IMR-90 (cell line): ENCODE measurements around the gene PCDHGA4. TPM values are rescaled to one million over a fixed set of nuclear protein-coding genes. Genes with fewer than 3 reads are reported as not detected.

Experiments
- ATAC-seq: fragments of 200-7000 bp; cut with Tn5 transposase; 2 replicates; pipeline ENCODE4 v1.9.1; 2020; ENCODE audit warnings: low read depth, mild to moderate bottlenecking, moderate library complexity
- BruUV-seq: library from RNA; stranded (reverse); fragments of 400-500 nt; replicated peaks from 2 replicates; lab custom pipeline; 2021; lab: Mats Ljungman, UMichigan
- CTCF ChIA-PET: fragments of 300-600 bp; formaldehyde crosslinking; extraction: SDS; loops from one replicate; lab custom pipeline; 2021; ENCODE audit warnings: antibody characterized with exemption; lab: Yijun Ruan, JAX
- POLR2A ChIA-PET: fragments of 300-600 bp; sonication (Branson Sonifier 250); formaldehyde crosslinking; loops from one replicate; lab custom pipeline; 2022; ENCODE audit warnings: antibody characterized with exemption; ENCODE audit not compliant: unreplicated experiment; lab: Charles Lee
- DNase-seq: peaks from one replicate; pipeline ENCODE4 v3.0.0; 2013
- H2AFZ ChIP-seq: replicated peaks from 2 replicates; pipeline ENCODE3; 2013; ENCODE audit warnings: low read length, mild to moderate bottlenecking; ENCODE audit not compliant: poor library complexity
- H2AK5ac ChIP-seq: 2 replicates; pipeline ENCODE4 v1.6.1; 2013; ENCODE audit warnings: low read depth, low read length, inconsistent platforms
- H2AK9ac ChIP-seq: replicated peaks from 2 replicates; pipeline ENCODE3; 2013; ENCODE audit warnings: mild to moderate bottlenecking, low read depth, low read length, moderate library complexity; ENCODE audit not compliant: poor library complexity
- H2BK120ac ChIP-seq: 2 replicates; pipeline ENCODE4 v1.6.1; 2013; ENCODE audit warnings: low read depth, low read length, inconsistent platforms
- H2BK15ac ChIP-seq: 3 replicates; pipeline ENCODE4 v1.6.1; 2013; ENCODE audit warnings: low read depth, low read length, inconsistent platforms
- H2BK20ac ChIP-seq: 2 replicates; pipeline ENCODE4 v1.6.1; 2013; ENCODE audit warnings: low read depth, mild to moderate bottlenecking, inconsistent platforms, low read length, moderate library complexity
- H2BK5ac ChIP-seq: 2 replicates; pipeline ENCODE4 v1.6.1; 2013; ENCODE audit warnings: mild to moderate bottlenecking, low read depth, low read length, inconsistent platforms; ENCODE audit not compliant: poor library complexity, severe bottlenecking
- H3K14ac ChIP-seq: replicated peaks from 2 replicates; pipeline ENCODE4 v1.6.1; 2013; ENCODE audit warnings: low read depth, low read length, inconsistent platforms
- H3K18ac ChIP-seq: 2 replicates; pipeline ENCODE4 v1.6.1; 2013; ENCODE audit warnings: low read depth, low read length, control low read depth
- H3K23ac ChIP-seq: 2 replicates; pipeline ENCODE4 v1.6.1; 2013; ENCODE audit warnings: low read depth, low read length, inconsistent platforms
- H3K27ac ChIP-seq: 2 replicates; pipeline ENCODE4 v1.5.1; 2013; ENCODE audit warnings: mild to moderate bottlenecking, control low read depth, low read length; ENCODE audit not compliant: insufficient read depth
- H3K27me3 ChIP-seq: 2 replicates; pipeline ENCODE4 v1.6.1; 2013; ENCODE audit warnings: low read length; ENCODE audit not compliant: control insufficient read depth, insufficient read depth
- H3K36me3 ChIP-seq: 2 replicates; pipeline ENCODE4 v1.6.1; 2013; ENCODE audit warnings: low read length, mixed read lengths; ENCODE audit not compliant: control insufficient read depth, insufficient read depth
- H3K4ac ChIP-seq: 2 replicates; pipeline ENCODE4 v1.6.1; 2013; ENCODE audit warnings: low read depth, low read length, inconsistent platforms
- H3K4me1 ChIP-seq: 2 replicates; pipeline ENCODE4 v1.6.1; 2013; ENCODE audit warnings: low read length, mixed read lengths; ENCODE audit not compliant: control insufficient read depth, insufficient read depth
- H3K4me2 ChIP-seq: 2 replicates; pipeline ENCODE4 v1.6.1; 2013; ENCODE audit warnings: low read depth, mild to moderate bottlenecking, control low read depth, low read length, moderate library complexity
- H3K4me3 ChIP-seq: 2 replicates; pipeline ENCODE4 v1.5.1; 2013; ENCODE audit warnings: low read depth, mild to moderate bottlenecking, control low read depth, low read length, moderate library complexity; ENCODE audit not compliant: insufficient read depth
- H3K56ac ChIP-seq: 2 replicates; pipeline ENCODE4 v1.6.1; 2013; ENCODE audit warnings: low read length, inconsistent platforms; ENCODE audit not compliant: insufficient read depth; ENCODE audit errors: extremely low read depth
- H3K79me1 ChIP-seq, 2 experiments: 2 replicates each; pipeline ENCODE4 v1.6.1; 2013; ENCODE audit warnings: low read length in 2 of 2, inconsistent platforms in 1 of 2, low read depth in 1 of 2
- H3K9ac ChIP-seq: 2 replicates; pipeline ENCODE4 v1.6.1; 2013; ENCODE audit warnings: low read depth, low read length, control low read depth
- H3K9me1 ChIP-seq: 2 replicates; pipeline ENCODE4 v1.6.1; 2013; ENCODE audit warnings: low read length, inconsistent platforms; ENCODE audit not compliant: insufficient read depth
- H3K9me3 ChIP-seq: 2 replicates; pipeline ENCODE4 v1.6.1; 2013; ENCODE audit warnings: low read length; ENCODE audit not compliant: control insufficient read depth, insufficient read depth
- H4K20me1 ChIP-seq: 2 replicates; pipeline ENCODE4 v1.6.1; 2013; ENCODE audit warnings: low read length, inconsistent platforms; ENCODE audit not compliant: insufficient read depth
- H4K5ac ChIP-seq: 2 replicates; pipeline ENCODE4 v1.6.1; 2013; ENCODE audit warnings: mild to moderate bottlenecking, low read depth, low read length, control low read depth
- H4K8ac ChIP-seq, 2 experiments: 2 replicates each; pipeline ENCODE4 v1.6.1; 2013; ENCODE audit warnings: low read depth in 2 of 2, low read length in 2 of 2, control low read depth in 1 of 2, inconsistent platforms in 1 of 2
- H4K91ac ChIP-seq: 2 replicates; pipeline ENCODE4 v1.6.1; 2013; ENCODE audit warnings: low read depth, low read length, inconsistent platforms; ENCODE audit not compliant: insufficient read depth
- BHLHE40 ChIP-seq: fragments of 150-350 bp; IDR thresholded peaks from 2 replicates; pipeline ENCODE4 v1.6.1; 2016; ENCODE audit warnings: mild to moderate bottlenecking, low read depth, low read length
- CEBPB ChIP-seq: IDR thresholded peaks from 2 replicates; pipeline ENCODE4 v1.6.1; 2012; ENCODE audit warnings: low read depth, low read length, improper control_type of control experiment
- CHD1 ChIP-seq: IDR thresholded peaks from 2 replicates; pipeline ENCODE4 v1.6.1; 2012; ENCODE audit warnings: low read depth, low read length, improper control_type of control experiment
- FOS ChIP-seq: fragments of 150-350 bp; IDR thresholded peaks from 2 replicates; pipeline ENCODE4 v1.6.1; 2016; ENCODE audit warnings: low read depth, low read length
- MAFK ChIP-seq: IDR thresholded peaks from 2 replicates; pipeline ENCODE4 v1.6.1; 2012; ENCODE audit warnings: low read depth, low read length, improper control_type of control experiment
- MAZ ChIP-seq: IDR thresholded peaks from 2 replicates; pipeline ENCODE4 v1.6.1; 2012; ENCODE audit warnings: low read depth, mild to moderate bottlenecking, low read length, improper control_type of control experiment, moderate library complexity, borderline replicate concordance
- MXI1 ChIP-seq: IDR thresholded peaks from 2 replicates; pipeline ENCODE4 v1.6.1; 2012; ENCODE audit warnings: low read depth, mild to moderate bottlenecking, low read length, moderate library complexity, borderline replicate concordance
- NFE2L2 ChIP-seq: fragments of 150-350 bp; IDR thresholded peaks from 2 replicates; pipeline ENCODE4 v1.6.1; 2016; ENCODE audit warnings: low read depth, mild to moderate bottlenecking, low read length
- POLR2A ChIP-seq: IDR thresholded peaks from 2 replicates; pipeline ENCODE4 v1.6.1; 2012; ENCODE audit warnings: mild to moderate bottlenecking, low read depth, low read length
- RAD21 ChIP-seq: IDR thresholded peaks from 2 replicates; pipeline ENCODE4 v1.6.1; 2012; ENCODE audit warnings: low read length, improper control_type of control experiment
- SMC3 ChIP-seq: fragments of 150-350 bp; IDR thresholded peaks from 2 replicates; pipeline ENCODE4 v1.6.1; 2016; ENCODE audit warnings: low read depth, mild to moderate bottlenecking, antibody characterized with exemption, low read length, moderate library complexity
- WGBS, 2 experiments: methylation state at CpG; one replicate each; pipeline versions ENCODE4 v1.1.5 to v1.1.7; 2013; ENCODE audit warnings: missing lambda C conversion rate in 2 of 2; ENCODE audit not compliant: insufficient read length in 1 of 2; ENCODE audit errors: extremely low coverage in 2 of 2; 5-methylcytosine and 5-hydroxymethylcytosine counted together
- dilution Hi-C: fragments of 300-500 bp; cut with HindIII; formaldehyde crosslinking; loops from one replicate; pipeline ENCODE4 v1.14.3; 2018; ENCODE audit warnings: low sequenced_read_pairs; ENCODE audit not compliant: unreplicated experiment
- in situ Hi-C: fragments of 300-500 bp; cut with MboI; formaldehyde crosslinking; loops from 3 replicates; pipeline ENCODE4 v1.14.3; 2019; ENCODE audit warnings: low sequenced_read_pairs, inconsistent platforms, mixed read lengths
- intact Hi-C: fragments of 100-400 bp; cut with micrococcal nuclease; formaldehyde crosslinking; loops from 2 replicates; pipeline ENCODE4 v1.10.0; 2022
- polyA plus RNA-seq, 3 experiments: library from polyadenylated mRNA; depleted of rRNA; stranded (reverse); fragments of >200 nt; gene quantifications; 2 replicates each; pipeline ENCODE4 v1.2.3, GENCODE V29; 2012; ENCODE audit warnings: low replicate concordance in 1 of 3
- total RNA-seq: library from RNA; depleted of rRNA; stranded (reverse); fragments of >200 nt; gene quantifications from 2 replicates; pipeline ENCODE4 v1.2.3, GENCODE V29; 2012
- TF ChIP-seq, protein P1 (sequence below): fragments of 150-350 bp; IDR thresholded peaks from 2 replicates; pipeline ENCODE4 v1.6.1; 2017; ENCODE audit warnings: mild to moderate bottlenecking, antibody characterized with exemption, low read length, low read depth
- TF ChIP-seq, protein P2 (sequence below): fragments of 150-350 bp; IDR thresholded peaks from 2 replicates; pipeline ENCODE4 v1.6.1; 2016; ENCODE audit warnings: low read depth, mild to moderate bottlenecking, low read length, moderate library complexity, borderline replicate concordance

The PCDHGA4 gene
- total and polyA plus RNA-seq, 2 of the 4 experiments (the other 2 are of a cell fraction), result 3.5 to 5.4 TPM

DNA sequence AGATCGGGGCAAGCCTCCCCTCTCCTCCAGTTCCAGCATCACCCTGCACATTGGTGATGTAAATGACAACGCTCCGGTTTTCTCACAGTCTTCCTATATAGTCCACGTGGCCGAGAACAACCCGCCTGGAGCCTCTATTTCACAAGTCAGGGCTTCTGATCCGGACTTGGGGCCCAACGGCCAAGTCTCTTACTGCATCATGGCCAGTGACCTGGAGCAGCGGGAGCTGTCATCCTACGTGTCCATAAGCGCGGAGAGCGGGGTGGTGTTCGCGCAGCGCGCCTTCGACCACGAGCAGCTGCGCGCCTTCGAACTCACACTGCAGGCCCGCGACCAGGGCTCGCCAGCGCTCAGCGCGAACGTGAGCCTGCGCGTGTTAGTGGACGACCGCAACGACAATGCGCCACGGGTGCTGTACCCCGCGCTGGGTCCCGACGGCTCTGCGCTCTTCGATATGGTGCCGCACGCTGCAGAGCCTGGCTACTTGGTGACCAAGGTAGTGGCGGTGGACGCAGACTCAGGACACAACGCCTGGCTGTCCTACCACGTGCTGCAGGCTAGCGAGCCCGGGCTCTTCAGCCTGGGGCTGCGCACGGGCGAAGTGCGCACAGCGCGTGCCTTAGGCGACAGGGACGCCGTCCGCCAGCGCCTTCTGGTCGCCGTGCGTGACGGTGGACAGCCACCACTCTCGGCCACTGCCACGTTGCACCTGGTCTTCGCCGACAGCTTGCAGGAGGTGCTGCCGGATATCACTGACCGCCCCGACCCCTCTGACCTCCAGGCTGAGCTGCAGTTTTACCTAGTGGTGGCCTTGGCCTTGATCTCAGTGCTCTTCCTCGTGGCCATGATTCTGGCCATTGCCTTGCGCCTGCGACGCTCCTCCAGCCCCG is 34.6 kb downstream of the PCDHGA4 start:
- H3K56ac ChIP-seq, result no peak overlapping the region
- H2BK120ac ChIP-seq, result no peak overlapping the region
- H3K27ac ChIP-seq, result no peak overlapping the region
- H2AK5ac ChIP-seq, result no peak overlapping the region
- no peak overlapping the region for H3K18ac ChIP-seq
- no peak overlapping the region for H3K9ac ChIP-seq
- peaks cover 1% of the 10 kb centered on the region; the same call in 1 of the 2 replicates for H3K4me1 ChIP-seq
- no peak for DNase-seq
- H3K4me2 ChIP-seq, result no peak overlapping the region
- H2BK15ac ChIP-seq, result no peak overlapping the region
- peaks cover 7% of the 10 kb centered on the region in 2 experiments; a peak in 3 of 4 replicates for H3K79me1 ChIP-seq
- no TSS peak for BruUV-seq
- in situ Hi-C loops (no loop called here), dilution Hi-C loops (no loop called here), intact Hi-C loops (no loop called here)
- ChIA-PET CTCF (no interaction called here), POLR2A (no interaction called here)
- H4K8ac ChIP-seq, result no peak overlapping the region
- no peak overlapping the region for H4K5ac ChIP-seq
- no peak overlapping the region for H3K4ac ChIP-seq
- H3K23ac ChIP-seq, result no peak overlapping the region
- H3K4me3 ChIP-seq, result no peak overlapping the region
- no peak overlapping the region for H3K14ac ChIP-seq
- TF ChIP-seq CHD1 (no peak), FOS (no peak), SMC3 (no peak), BHLHE40 (no peak), MAZ (no peak), MXI1 (no peak), NFE2L2 (no peak), RAD21 (no peak), MAFK (no peak), CEBPB (no peak), POLR2A (no peak)
- TF ChIP-seq, protein P1, sequence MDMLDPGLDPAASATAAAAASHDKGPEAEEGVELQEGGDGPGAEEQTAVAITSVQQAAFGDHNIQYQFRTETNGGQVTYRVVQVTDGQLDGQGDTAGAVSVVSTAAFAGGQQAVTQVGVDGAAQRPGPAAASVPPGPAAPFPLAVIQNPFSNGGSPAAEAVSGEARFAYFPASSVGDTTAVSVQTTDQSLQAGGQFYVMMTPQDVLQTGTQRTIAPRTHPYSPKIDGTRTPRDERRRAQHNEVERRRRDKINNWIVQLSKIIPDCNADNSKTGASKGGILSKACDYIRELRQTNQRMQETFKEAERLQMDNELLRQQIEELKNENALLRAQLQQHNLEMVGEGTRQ, result no peak
- TF ChIP-seq, protein P2, sequence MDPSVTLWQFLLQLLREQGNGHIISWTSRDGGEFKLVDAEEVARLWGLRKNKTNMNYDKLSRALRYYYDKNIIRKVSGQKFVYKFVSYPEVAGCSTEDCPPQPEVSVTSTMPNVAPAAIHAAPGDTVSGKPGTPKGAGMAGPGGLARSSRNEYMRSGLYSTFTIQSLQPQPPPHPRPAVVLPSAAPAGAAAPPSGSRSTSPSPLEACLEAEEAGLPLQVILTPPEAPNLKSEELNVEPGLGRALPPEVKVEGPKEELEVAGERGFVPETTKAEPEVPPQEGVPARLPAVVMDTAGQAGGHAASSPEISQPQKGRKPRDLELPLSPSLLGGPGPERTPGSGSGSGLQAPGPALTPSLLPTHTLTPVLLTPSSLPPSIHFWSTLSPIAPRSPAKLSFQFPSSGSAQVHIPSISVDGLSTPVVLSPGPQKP, result no peak
- no peak overlapping the region for H2AFZ ChIP-seq
- ATAC-seq, result no peak
- H2BK20ac ChIP-seq, result no peak overlapping the region
- WGBS, 2 experiments, result 44% methylated on average over 60 of the region's 77 CpGs; no CpG with 5 or more reads in 1 of the 2 experiments
- no peak overlapping the region for H2BK5ac ChIP-seq
- H4K20me1 ChIP-seq, result no peaks in the 10 kb centered on the region
- H3K27me3 ChIP-seq, result no peaks in the 10 kb centered on the region
- no peak overlapping the region for H4K91ac ChIP-seq
- peaks cover 53% of the 10 kb centered on the region for H3K9me3 ChIP-seq
- H3K9me1 ChIP-seq, result no peaks in the 10 kb centered on the region
- peaks cover 20% of the 10 kb centered on the region for H3K36me3 ChIP-seq
- no peak overlapping the region for H2AK9ac ChIP-seq
